Smooth muscle cell (in vitro differentiated cells): ENCODE measurements around the gene PRDM5. TPM values are rescaled to one million over a fixed set of nuclear protein-coding genes. Genes with fewer than 3 reads are reported as not detected.
A peak's percentile ranks its signal among the peaks of the same experiment; 100 is the strongest.

Experiments
- DNase-seq: peaks from one replicate; lab custom pipeline; 2025; ENCODE audit not compliant: unreplicated experiment; lab: John Stamatoyannopoulos, UW
- H2AFZ ChIP-seq: fragments of 200-600 bp; sonication (generic); 2 replicates; pipeline ENCODE4 v1.6.0; 2016; ENCODE audit warnings: antibody characterized with exemption, low read depth, mild to moderate bottlenecking
- H3F3A ChIP-seq: fragments of 200-600 bp; sonication (generic); 2 replicates; pipeline ENCODE4 v1.6.0; 2017; ENCODE audit warnings: antibody characterized with exemption, low read depth
- H3K27ac ChIP-seq: fragments of 200-600 bp; sonication (generic); 2 replicates; pipeline ENCODE4 v1.5.1; 2016; ENCODE audit warnings: low read depth, mild to moderate bottlenecking
- H3K27me3 ChIP-seq: fragments of 200-600 bp; sonication (generic); 2 replicates; pipeline ENCODE4 v1.6.1; 2016; ENCODE audit warnings: low read depth, mild to moderate bottlenecking
- H3K36me3 ChIP-seq: fragments of 200-600 bp; sonication (generic); 2 replicates; pipeline ENCODE4 v1.5.1; 2016; ENCODE audit warnings: low read depth
- H3K4me1 ChIP-seq: fragments of 200-600 bp; sonication (generic); 2 replicates; pipeline ENCODE4 v1.5.1; 2016; ENCODE audit warnings: low read depth
- H3K4me2 ChIP-seq: fragments of 200-600 bp; sonication (generic); 2 replicates; pipeline ENCODE4 v1.6.0; 2016; ENCODE audit warnings: mild to moderate bottlenecking
- H3K4me3 ChIP-seq: fragments of 200-600 bp; sonication (generic); 2 replicates; pipeline ENCODE4 v1.5.1; 2016; ENCODE audit warnings: mild to moderate bottlenecking
- H3K79me2 ChIP-seq: fragments of 200-600 bp; sonication (generic); 2 replicates; pipeline ENCODE4 v1.6.0; 2016; ENCODE audit warnings: low read depth, mild to moderate bottlenecking
- H3K9ac ChIP-seq: fragments of 200-600 bp; sonication (generic); 2 replicates; pipeline ENCODE4 v1.6.0; 2016; ENCODE audit warnings: low read depth
- H3K9me3 ChIP-seq: fragments of 200-600 bp; sonication (generic); replicated peaks from 2 replicates; pipeline ENCODE4 v1.5.1; 2016; ENCODE audit warnings: low read depth
- H4K20me1 ChIP-seq: fragments of 200-600 bp; sonication (generic); 2 replicates; pipeline ENCODE4 v1.6.0; 2016; ENCODE audit warnings: low read depth
- WGBS: methylation state at CpG from one replicate; pipeline ENCODE4 v1.1.7; 2016; ENCODE audit warnings: low lambda C conversion rate; 5-methylcytosine and 5-hydroxymethylcytosine counted together
- polyA plus RNA-seq: library from polyadenylated mRNA; unstranded; fragments of >200 nt; fragmentation: Nextera tagmentation; extraction: Ambion mirVana; gene quantifications from 2 replicates; pipeline ENCODE4 v1.2.1, GENCODE V29; 2016
- total RNA-seq: library from RNA; depleted of rRNA; stranded (reverse); fragments of >200 nt; gene quantifications from 2 replicates; pipeline ENCODE4 v1.2.3, GENCODE V29; 2014
- TF ChIP-seq, protein P1 (sequence below): fragments of 200-600 bp; sonication (generic); IDR thresholded peaks from 2 replicates; pipeline ENCODE4 v1.5.1; 2017; ENCODE audit warnings: borderline replicate concordance, mild to moderate bottlenecking, antibody characterized with exemption; ENCODE audit not compliant: insufficient read depth, poor library complexity, severe bottlenecking

Gene PRDM5
- total and polyA plus RNA-seq, 2 experiments from 2014 or later = 3.3 to 8.6 TPM

- no peak overlapping the region for H3K4me3 ChIP-seq
- no peaks in the 10 kb centered on the region for H4K20me1 ChIP-seq
- H3K79me2 ChIP-seq = no peaks in the 10 kb centered on the region
- no peaks in the 10 kb centered on the region for H3K36me3 ChIP-seq
- peak overlapping the region; percentile 7 for H3K4me2 ChIP-seq
- WGBS = 18% methylated on average over 4 of the region's 4 CpGs
- H3K27me3 ChIP-seq = no peaks in the 10 kb centered on the region
- no peaks in the 10 kb centered on the region for H3F3A ChIP-seq
- no peak for DNase-seq
- H3K9ac ChIP-seq = no peak overlapping the region
- TF ChIP-seq, protein P1, sequence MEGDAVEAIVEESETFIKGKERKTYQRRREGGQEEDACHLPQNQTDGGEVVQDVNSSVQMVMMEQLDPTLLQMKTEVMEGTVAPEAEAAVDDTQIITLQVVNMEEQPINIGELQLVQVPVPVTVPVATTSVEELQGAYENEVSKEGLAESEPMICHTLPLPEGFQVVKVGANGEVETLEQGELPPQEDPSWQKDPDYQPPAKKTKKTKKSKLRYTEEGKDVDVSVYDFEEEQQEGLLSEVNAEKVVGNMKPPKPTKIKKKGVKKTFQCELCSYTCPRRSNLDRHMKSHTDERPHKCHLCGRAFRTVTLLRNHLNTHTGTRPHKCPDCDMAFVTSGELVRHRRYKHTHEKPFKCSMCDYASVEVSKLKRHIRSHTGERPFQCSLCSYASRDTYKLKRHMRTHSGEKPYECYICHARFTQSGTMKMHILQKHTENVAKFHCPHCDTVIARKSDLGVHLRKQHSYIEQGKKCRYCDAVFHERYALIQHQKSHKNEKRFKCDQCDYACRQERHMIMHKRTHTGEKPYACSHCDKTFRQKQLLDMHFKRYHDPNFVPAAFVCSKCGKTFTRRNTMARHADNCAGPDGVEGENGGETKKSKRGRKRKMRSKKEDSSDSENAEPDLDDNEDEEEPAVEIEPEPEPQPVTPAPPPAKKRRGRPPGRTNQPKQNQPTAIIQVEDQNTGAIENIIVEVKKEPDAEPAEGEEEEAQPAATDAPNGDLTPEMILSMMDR = no peak
- no peak overlapping the region for H3K27ac ChIP-seq
- H3K4me1 ChIP-seq = no peaks in the 10 kb centered on the region
- no peaks in the 10 kb centered on the region for H3K9me3 ChIP-seq
- H2AFZ ChIP-seq = no peak overlapping the region
Observed at GRCh38 chr4:120714417-120715010, 208.0 kb downstream of the PRDM5 start.

DNA sequence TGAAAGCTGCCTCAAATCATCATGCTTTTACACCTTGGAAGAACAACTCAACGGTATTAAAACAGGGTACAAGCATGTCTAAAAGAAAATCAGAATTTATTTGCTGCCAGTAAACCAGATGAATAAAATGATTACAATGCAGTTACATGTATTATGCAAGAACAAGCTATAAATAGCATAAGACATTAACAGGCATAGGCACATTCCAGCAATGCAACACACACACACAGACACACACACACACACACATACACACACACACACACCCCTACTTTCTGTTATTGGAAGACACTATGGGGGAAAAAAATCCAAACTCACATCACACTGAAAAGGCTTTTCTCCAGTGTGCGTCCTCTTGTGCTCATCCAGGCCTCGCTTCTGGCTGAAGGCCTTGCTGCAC, 212.5 kb downstream of the PRDM5 start:
- peak overlapping the region; percentile 35 for H3K4me2 ChIP-seq
- no peaks in the 10 kb centered on the region for H3K36me3 ChIP-seq
- H3K9me3 ChIP-seq = no peaks in the 10 kb centered on the region
- no peak overlapping the region for H3K9ac ChIP-seq
- no peaks in the 10 kb centered on the region for H4K20me1 ChIP-seq
- 81% methylated on average over 3 of the region's 3 CpGs for WGBS
- DNase-seq = no peak
- H3K27me3 ChIP-seq = no peaks in the 10 kb centered on the region
- no peak overlapping the region for H2AFZ ChIP-seq
- no peak overlapping the region for H3K4me3 ChIP-seq
- no peaks in the 10 kb centered on the region for H3F3A ChIP-seq
- no peak overlapping the region for H3K27ac ChIP-seq
- no peaks in the 10 kb centered on the region for H3K4me1 ChIP-seq
- TF ChIP-seq, protein P1 = no peak
- H3K79me2 ChIP-seq = no peaks in the 10 kb centered on the region

- WGBS = 90% methylated on average over 6 of the region's 6 CpGs
- Histone ChIP-seq H3K27me3 (no peaks in the 10 kb centered on the region), H3K79me2 (no peaks in the 10 kb centered on the region), H3K4me1 (no peaks in the 10 kb centered on the region), H3K9ac (no peak overlapping the region), H3K9me3 (no peaks in the 10 kb centered on the region), H2AFZ (no peak overlapping the region), H3K27ac (no peak overlapping the region), H3K4me3 (no peak overlapping the region), H3K4me2 (no peak overlapping the region), H3K36me3 (no peaks in the 10 kb centered on the region), H4K20me1 (no peaks in the 10 kb centered on the region), H3F3A (no peaks in the 10 kb centered on the region)
- TF ChIP-seq, protein P1 = no peak
- no peak for DNase-seq
Observed at GRCh38 chr4:120704538-120704937, 218.0 kb downstream of the PRDM5 start.

GRCh38 chr4:120703908-120704307, 218.6 kb downstream of the PRDM5 start:
- H3K9ac ChIP-seq = no peak overlapping the region
- H3K4me2 ChIP-seq = no peak overlapping the region
- WGBS = 97% methylated on average over 1 of the region's 1 CpG
- H3K27ac ChIP-seq = no peak overlapping the region
- TF ChIP-seq, protein P1 = no peak
- no peaks in the 10 kb centered on the region for H3K9me3 ChIP-seq
- no peaks in the 10 kb centered on the region for H3K36me3 ChIP-seq
- no peaks in the 10 kb centered on the region for H3K4me1 ChIP-seq
- DNase-seq = no peak
- H3K4me3 ChIP-seq = no peak overlapping the region
- no peaks in the 10 kb centered on the region for H3F3A ChIP-seq
- no peak overlapping the region for H2AFZ ChIP-seq
- H3K27me3 ChIP-seq = no peaks in the 10 kb centered on the region
- no peaks in the 10 kb centered on the region for H4K20me1 ChIP-seq
- H3K79me2 ChIP-seq = no peaks in the 10 kb centered on the region
